ENCODE results near the gene IRF9. TPM values are rescaled to one million over a fixed set of nuclear protein-coding genes. Genes with fewer than 3 reads are reported as not detected.

Gene IRF9
- total RNA-seq, 1 donor = 78.3 TPM

Small RNA genes within 50 kb of the gene (small RNA-seq; reads per million reads assigned to genes)
- gene AL136295.4 (ENCODE audit: low replicate concordance) (not detected), gene CHMP4A (ENCODE audit: low replicate concordance) (not detected), gene IPO4 (ENCODE audit: low replicate concordance) (not detected), gene IRF9 (ENCODE audit: low replicate concordance) (not detected), gene MDP1 (ENCODE audit: low replicate concordance) (0.13 reads per million), gene RNA5SP383 (ENCODE audit: low replicate concordance) (0.46 reads per million, percentile 15 among the genes with 10 or more reads in this experiment)

Other genes with a start within 250 kb of the IRF9 start
- 23.8 and 49.9 TPM in 2 replicates for gene DHRS4, start 207.5 kb upstream of the IRF9 start, total RNA-seq
- gene DHRS4L2, start 172.3 kb upstream of the IRF9 start, total RNA-seq = 3.3 and 9.6 TPM in 2 replicates
- gene CARMIL3, start 109.3 kb upstream of the IRF9 start, total RNA-seq = under 0.01 TPM in 1 of 2 replicates, not detected in the other
- gene CPNE6, start 89.7 kb upstream of the IRF9 start, total RNA-seq = under 0.01 TPM in 1 of 2 replicates, not detected in the other
- 10.3 and 48.8 TPM in 2 replicates for gene PCK2, start 67.0 kb upstream of the IRF9 start, total RNA-seq
- gene DCAF11, start 46.5 kb upstream of the IRF9 start, total RNA-seq = 42.9 and 54.3 TPM in 2 replicates
- gene NRL, start 46.3 kb upstream of the IRF9 start, total RNA-seq = 0.72 and 1.3 TPM in 2 replicates
- gene FITM1, start 30.6 kb upstream of the IRF9 start, total RNA-seq = 0.44 TPM in 1 of 2 replicates, not detected in the other
- 51.5 and 134 TPM in 2 replicates for gene PSME1, start 25.1 kb upstream of the IRF9 start, total RNA-seq
- 14.3 and 14.9 TPM in 2 replicates for gene EMC9, start 19.7 kb upstream of the IRF9 start, total RNA-seq
- 71.8 and 89.9 TPM in 2 replicates for gene PSME2, start 14.7 kb upstream of the IRF9 start, total RNA-seq
- gene RNF31, start 13.8 kb upstream of the IRF9 start, total RNA-seq = 57.8 and 65.3 TPM in 2 replicates
- gene REC8, start 10.8 kb downstream of the IRF9 start, total RNA-seq = 4.6 and 5.2 TPM in 2 replicates
- 45.1 and 87.8 TPM in 2 replicates for gene IPO4, start 27.6 kb downstream of the IRF9 start, total RNA-seq
- 89.9 and 103 TPM in 2 replicates for gene TM9SF1, start 34.2 kb downstream of the IRF9 start, total RNA-seq
- 0.14 and 0.22 TPM in 2 replicates for gene TSSK4, start 44.4 kb downstream of the IRF9 start, total RNA-seq
- gene CHMP4A, start 52.2 kb downstream of the IRF9 start, total RNA-seq = 21.9 and 50.8 TPM in 2 replicates
- 9.9 and 11.6 TPM in 2 replicates for gene MDP1, start 54.8 kb downstream of the IRF9 start, total RNA-seq
- gene NEDD8, start 71.1 kb downstream of the IRF9 start, total RNA-seq = 86.8 and 89.3 TPM in 2 replicates
- 78.6 and 87.8 TPM in 2 replicates for gene GMPR2, start 71.7 kb downstream of the IRF9 start, total RNA-seq
- gene TINF2, start 81.4 kb downstream of the IRF9 start, total RNA-seq = 46.6 and 73.7 TPM in 2 replicates
- 1.5 and 3.4 TPM in 2 replicates for gene TGM1, start 101.9 kb downstream of the IRF9 start, total RNA-seq
- gene RABGGTA, start 110.3 kb downstream of the IRF9 start, total RNA-seq = 37.9 and 45.2 TPM in 2 replicates
- gene DHRS1, start 138.5 kb downstream of the IRF9 start, total RNA-seq = 12.7 and 23.0 TPM in 2 replicates
- 15.5 and 39.7 TPM in 2 replicates for gene NOP9, start 138.6 kb downstream of the IRF9 start, total RNA-seq
- gene CIDEB, start 146.7 kb downstream of the IRF9 start, total RNA-seq = 0.22 and 1.0 TPM in 2 replicates
- 5.6 and 7.7 TPM in 2 replicates for gene LTB4R2, start 148.9 kb downstream of the IRF9 start, total RNA-seq
- 0.88 and 1.0 TPM in 2 replicates for gene LTB4R, start 150.2 kb downstream of the IRF9 start, total RNA-seq
- 0.66 and 3.1 TPM in 2 replicates for gene ADCY4, start 173.8 kb downstream of the IRF9 start, total RNA-seq
- not detected in 2 replicates for gene RIPK3, start 178.7 kb downstream of the IRF9 start, total RNA-seq
- gene NFATC4, start 206.9 kb downstream of the IRF9 start, total RNA-seq = 35.7 and 57.7 TPM in 2 replicates
- 1.6 and 4.2 TPM in 2 replicates for gene NYNRIN, start 237.7 kb downstream of the IRF9 start, total RNA-seq

Data from placental pericyte (primary cell).